IMR-90 (cell line): Measurements from ENCODE around the gene MCHR2. TPM values are rescaled to one million over a fixed set of nuclear protein-coding genes. Genes with fewer than 3 reads are reported as not detected.

Experiments
- ATAC-seq: fragments of 200-7000 bp; cut with Tn5 transposase; 2 replicates; pipeline ENCODE4 v1.9.1; 2020; ENCODE audit warnings: low read depth, mild to moderate bottlenecking, moderate library complexity
- BruUV-seq: library from RNA; stranded (reverse); fragments of 400-500 nt; replicated peaks from 2 replicates; lab custom pipeline; 2021; lab: Mats Ljungman, UMichigan
- CTCF ChIA-PET: fragments of 300-600 bp; formaldehyde crosslinking; extraction: SDS; loops from one replicate; lab custom pipeline; 2021; ENCODE audit warnings: antibody characterized with exemption; lab: Yijun Ruan, JAX
- POLR2A ChIA-PET: fragments of 300-600 bp; sonication (Branson Sonifier 250); formaldehyde crosslinking; loops from one replicate; lab custom pipeline; 2022; ENCODE audit warnings: antibody characterized with exemption; ENCODE audit not compliant: unreplicated experiment; lab: Charles Lee
- DNase-seq: peaks from one replicate; pipeline ENCODE4 v3.0.0; 2013
- H2AFZ ChIP-seq: replicated peaks from 2 replicates; pipeline ENCODE3; 2013; ENCODE audit warnings: low read length, mild to moderate bottlenecking; ENCODE audit not compliant: poor library complexity
- H2AK5ac ChIP-seq: 2 replicates; pipeline ENCODE4 v1.6.1; 2013; ENCODE audit warnings: low read depth, low read length, inconsistent platforms
- H2AK9ac ChIP-seq: replicated peaks from 2 replicates; pipeline ENCODE3; 2013; ENCODE audit warnings: mild to moderate bottlenecking, low read depth, low read length, moderate library complexity; ENCODE audit not compliant: poor library complexity
- H2BK120ac ChIP-seq: 2 replicates; pipeline ENCODE4 v1.6.1; 2013; ENCODE audit warnings: low read depth, low read length, inconsistent platforms
- H2BK15ac ChIP-seq: 3 replicates; pipeline ENCODE4 v1.6.1; 2013; ENCODE audit warnings: low read depth, low read length, inconsistent platforms
- H2BK20ac ChIP-seq: 2 replicates; pipeline ENCODE4 v1.6.1; 2013; ENCODE audit warnings: low read depth, mild to moderate bottlenecking, inconsistent platforms, low read length, moderate library complexity
- H2BK5ac ChIP-seq: 2 replicates; pipeline ENCODE4 v1.6.1; 2013; ENCODE audit warnings: mild to moderate bottlenecking, low read depth, low read length, inconsistent platforms; ENCODE audit not compliant: poor library complexity, severe bottlenecking
- H3K14ac ChIP-seq: replicated peaks from 2 replicates; pipeline ENCODE4 v1.6.1; 2013; ENCODE audit warnings: low read depth, low read length, inconsistent platforms
- H3K18ac ChIP-seq: 2 replicates; pipeline ENCODE4 v1.6.1; 2013; ENCODE audit warnings: low read depth, low read length, control low read depth
- H3K23ac ChIP-seq: 2 replicates; pipeline ENCODE4 v1.6.1; 2013; ENCODE audit warnings: low read depth, low read length, inconsistent platforms
- H3K27ac ChIP-seq: 2 replicates; pipeline ENCODE4 v1.5.1; 2013; ENCODE audit warnings: mild to moderate bottlenecking, control low read depth, low read length; ENCODE audit not compliant: insufficient read depth
- H3K27me3 ChIP-seq: 2 replicates; pipeline ENCODE4 v1.6.1; 2013; ENCODE audit warnings: low read length; ENCODE audit not compliant: control insufficient read depth, insufficient read depth
- H3K36me3 ChIP-seq: 2 replicates; pipeline ENCODE4 v1.6.1; 2013; ENCODE audit warnings: low read length, mixed read lengths; ENCODE audit not compliant: control insufficient read depth, insufficient read depth
- H3K4ac ChIP-seq: 2 replicates; pipeline ENCODE4 v1.6.1; 2013; ENCODE audit warnings: low read depth, low read length, inconsistent platforms
- H3K4me1 ChIP-seq: 2 replicates; pipeline ENCODE4 v1.6.1; 2013; ENCODE audit warnings: low read length, mixed read lengths; ENCODE audit not compliant: control insufficient read depth, insufficient read depth
- H3K4me2 ChIP-seq: 2 replicates; pipeline ENCODE4 v1.6.1; 2013; ENCODE audit warnings: low read depth, mild to moderate bottlenecking, control low read depth, low read length, moderate library complexity
- H3K4me3 ChIP-seq: 2 replicates; pipeline ENCODE4 v1.5.1; 2013; ENCODE audit warnings: low read depth, mild to moderate bottlenecking, control low read depth, low read length, moderate library complexity; ENCODE audit not compliant: insufficient read depth
- H3K56ac ChIP-seq: 2 replicates; pipeline ENCODE4 v1.6.1; 2013; ENCODE audit warnings: low read length, inconsistent platforms; ENCODE audit not compliant: insufficient read depth; ENCODE audit errors: extremely low read depth
- H3K79me1 ChIP-seq, 2 experiments: 2 replicates each; pipeline ENCODE4 v1.6.1; 2013; ENCODE audit warnings: low read length in 2 of 2, inconsistent platforms in 1 of 2, low read depth in 1 of 2
- H3K9ac ChIP-seq: 2 replicates; pipeline ENCODE4 v1.6.1; 2013; ENCODE audit warnings: low read depth, low read length, control low read depth
- H3K9me1 ChIP-seq: 2 replicates; pipeline ENCODE4 v1.6.1; 2013; ENCODE audit warnings: low read length, inconsistent platforms; ENCODE audit not compliant: insufficient read depth
- H3K9me3 ChIP-seq: 2 replicates; pipeline ENCODE4 v1.6.1; 2013; ENCODE audit warnings: low read length; ENCODE audit not compliant: control insufficient read depth, insufficient read depth
- H4K20me1 ChIP-seq: 2 replicates; pipeline ENCODE4 v1.6.1; 2013; ENCODE audit warnings: low read length, inconsistent platforms; ENCODE audit not compliant: insufficient read depth
- H4K5ac ChIP-seq: 2 replicates; pipeline ENCODE4 v1.6.1; 2013; ENCODE audit warnings: mild to moderate bottlenecking, low read depth, low read length, control low read depth
- H4K8ac ChIP-seq, 2 experiments: 2 replicates each; pipeline ENCODE4 v1.6.1; 2013; ENCODE audit warnings: low read depth in 2 of 2, low read length in 2 of 2, control low read depth in 1 of 2, inconsistent platforms in 1 of 2
- H4K91ac ChIP-seq: 2 replicates; pipeline ENCODE4 v1.6.1; 2013; ENCODE audit warnings: low read depth, low read length, inconsistent platforms; ENCODE audit not compliant: insufficient read depth
- BHLHE40 ChIP-seq: fragments of 150-350 bp; IDR thresholded peaks from 2 replicates; pipeline ENCODE4 v1.6.1; 2016; ENCODE audit warnings: mild to moderate bottlenecking, low read depth, low read length
- CEBPB ChIP-seq: IDR thresholded peaks from 2 replicates; pipeline ENCODE4 v1.6.1; 2012; ENCODE audit warnings: low read depth, low read length, improper control_type of control experiment
- CHD1 ChIP-seq: IDR thresholded peaks from 2 replicates; pipeline ENCODE4 v1.6.1; 2012; ENCODE audit warnings: low read depth, low read length, improper control_type of control experiment
- CTCF ChIP-seq: conservative IDR thresholded peaks from 2 replicates; pipeline ENCODE4 v1.5.1; 2012; ENCODE audit warnings: mild to moderate bottlenecking, low read depth, low read length, improper control_type of control experiment
- ELK1 ChIP-seq: fragments of 150-350 bp; IDR thresholded peaks from 2 replicates; pipeline ENCODE4 v1.6.1; 2016; ENCODE audit warnings: low read depth, mild to moderate bottlenecking, low read length, moderate library complexity, borderline replicate concordance
- FOS ChIP-seq: fragments of 150-350 bp; IDR thresholded peaks from 2 replicates; pipeline ENCODE4 v1.6.1; 2016; ENCODE audit warnings: low read depth, low read length
- MAFK ChIP-seq: IDR thresholded peaks from 2 replicates; pipeline ENCODE4 v1.6.1; 2012; ENCODE audit warnings: low read depth, low read length, improper control_type of control experiment
- MAZ ChIP-seq: IDR thresholded peaks from 2 replicates; pipeline ENCODE4 v1.6.1; 2012; ENCODE audit warnings: low read depth, mild to moderate bottlenecking, low read length, improper control_type of control experiment, moderate library complexity, borderline replicate concordance
- MXI1 ChIP-seq: IDR thresholded peaks from 2 replicates; pipeline ENCODE4 v1.6.1; 2012; ENCODE audit warnings: low read depth, mild to moderate bottlenecking, low read length, moderate library complexity, borderline replicate concordance
- NFE2L2 ChIP-seq: fragments of 150-350 bp; IDR thresholded peaks from 2 replicates; pipeline ENCODE4 v1.6.1; 2016; ENCODE audit warnings: low read depth, mild to moderate bottlenecking, low read length
- POLR2A ChIP-seq: IDR thresholded peaks from 2 replicates; pipeline ENCODE4 v1.6.1; 2012; ENCODE audit warnings: mild to moderate bottlenecking, low read depth, low read length
- RAD21 ChIP-seq: IDR thresholded peaks from 2 replicates; pipeline ENCODE4 v1.6.1; 2012; ENCODE audit warnings: low read length, improper control_type of control experiment
- RCOR1 ChIP-seq: IDR thresholded peaks from 2 replicates; pipeline ENCODE4 v1.6.1; 2012; ENCODE audit warnings: mild to moderate bottlenecking, low read length, improper control_type of control experiment; ENCODE audit not compliant: insufficient replicate concordance
- RFX5 ChIP-seq: IDR thresholded peaks from 2 replicates; pipeline ENCODE4 v1.8.0; 2012; ENCODE audit warnings: low read depth, mild to moderate bottlenecking, low read length, moderate library complexity
- SMC3 ChIP-seq: fragments of 150-350 bp; IDR thresholded peaks from 2 replicates; pipeline ENCODE4 v1.6.1; 2016; ENCODE audit warnings: low read depth, mild to moderate bottlenecking, antibody characterized with exemption, low read length, moderate library complexity
- USF2 ChIP-seq: fragments of 150-350 bp; IDR thresholded peaks from 2 replicates; pipeline ENCODE4 v1.6.1; 2017; ENCODE audit warnings: mild to moderate bottlenecking, antibody characterized with exemption, low read length, low read depth
- WGBS, 2 experiments: methylation state at CpG; one replicate each; pipeline versions ENCODE4 v1.1.5 to v1.1.7; 2013; ENCODE audit warnings: missing lambda C conversion rate in 2 of 2; ENCODE audit not compliant: insufficient read length in 1 of 2; ENCODE audit errors: extremely low coverage in 2 of 2; 5-methylcytosine and 5-hydroxymethylcytosine counted together
- dilution Hi-C: fragments of 300-500 bp; cut with HindIII; formaldehyde crosslinking; loops from one replicate; pipeline ENCODE4 v1.14.3; 2018; ENCODE audit warnings: low sequenced_read_pairs; ENCODE audit not compliant: unreplicated experiment
- in situ Hi-C: fragments of 300-500 bp; cut with MboI; formaldehyde crosslinking; loops from 3 replicates; pipeline ENCODE4 v1.14.3; 2019; ENCODE audit warnings: low sequenced_read_pairs, inconsistent platforms, mixed read lengths
- intact Hi-C: fragments of 100-400 bp; cut with micrococcal nuclease; formaldehyde crosslinking; loops from 2 replicates; pipeline ENCODE4 v1.10.0; 2022
- polyA plus RNA-seq, 3 experiments: library from polyadenylated mRNA; depleted of rRNA; stranded (reverse); fragments of >200 nt; gene quantifications; 2 replicates each; pipeline ENCODE4 v1.2.3, GENCODE V29; 2012; ENCODE audit warnings: low replicate concordance in 1 of 3
- total RNA-seq: library from RNA; depleted of rRNA; stranded (reverse); fragments of >200 nt; gene quantifications from 2 replicates; pipeline ENCODE4 v1.2.3, GENCODE V29; 2012

The MCHR2 gene
- total and polyA plus RNA-seq, 2 of the 4 experiments (the other 2 are of a cell fraction), result not detected

- no peak overlapping the region for H3K4ac ChIP-seq
- no peak for ATAC-seq
- in situ Hi-C loops, result no loop called here
Observed at GRCh38 chr6:99894815-99895214, 99.2 kb downstream of the MCHR2 start.

More at GRCh38 chr6:99894815-99895214, 99.2 kb downstream of the MCHR2 start:
- Histone ChIP-seq H4K5ac (no peak overlapping the region), H2BK120ac (no peak overlapping the region), H3K4me3 (no peak overlapping the region), H3K14ac (no peak overlapping the region), H3K4me2 (no peak overlapping the region), H3K27me3 (no peaks in the 10 kb centered on the region), H4K8ac (no peak overlapping the region), H2AK9ac (no peak overlapping the region), H2BK5ac (no peak overlapping the region), H3K4me1 (no peaks in the 10 kb centered on the region), H3K56ac (no peak overlapping the region), H3K9ac (no peak overlapping the region), H3K9me3 (no peaks in the 10 kb centered on the region), H4K20me1 (no peaks in the 10 kb centered on the region), H2AK5ac (no peak overlapping the region), H2AFZ (no peak overlapping the region), H3K23ac (no peak overlapping the region), H3K79me1 (no peaks in the 10 kb centered on the region), H3K27ac (no peak overlapping the region), H2BK15ac (no peak overlapping the region), H2BK20ac (no peak overlapping the region), H4K91ac (no peak overlapping the region), H3K18ac (no peak overlapping the region), H3K9me1 (no peaks in the 10 kb centered on the region), H3K36me3 (no peaks in the 10 kb centered on the region)
- TF ChIP-seq USF2 (no peak), MAZ (no peak), POLR2A (no peak), NFE2L2 (no peak), RFX5 (no peak), CHD1 (no peak), FOS (no peak), ELK1 (no peak), MAFK (no peak), RAD21 (no peak), CTCF (no peak), RCOR1 (no peak), SMC3 (no peak), MXI1 (no peak), CEBPB (no peak), BHLHE40 (no peak)
- no TSS peak for BruUV-seq
- POLR2A ChIA-PET, result no interaction called here
- CTCF ChIA-PET, result no interaction called here
- DNase-seq, result no peak
- WGBS, 2 experiments, result 83% methylated on average over 1 of the region's 3 CpGs; no CpG with 5 or more reads in 1 of the 2 experiments
- dilution Hi-C loops, result no loop called here
- intact Hi-C loops, result no loop called here
